HEK293T (cell line): ENCODE data around the gene CCDC137.

ENCODE experiments used
- CTCF ChIA-PET: fragments of 350-600 bp; formaldehyde crosslinking; extraction: SDS; loops from one replicate; lab custom pipeline; 2021; ENCODE audit warnings: antibody characterized with exemption, inconsistent platforms; lab: Yijun Ruan, JAX
- POLR2A ChIA-PET: fragments of 350-600 bp; formaldehyde crosslinking; extraction: SDS; loops from one replicate; lab custom pipeline; 2020; ENCODE audit warnings: antibody characterized with exemption, inconsistent platforms; lab: Yijun Ruan, JAX
- DNase-seq: peaks from one replicate; pipeline ENCODE4 v3.0.0; 2012; ENCODE audit warnings: mixed read lengths; ENCODE audit errors: extremely low spot score
- ARNT ChIP-seq: fragments of 450-650 bp; IDR thresholded peaks from 2 replicates; pipeline ENCODE4 v1.6.1; 2017; ENCODE audit warnings: mild to moderate bottlenecking
- BHLHE40 ChIP-seq: fragments of 450-650 bp; IDR thresholded peaks from 2 replicates; pipeline ENCODE4 v1.6.1; 2016; ENCODE audit warnings: mild to moderate bottlenecking, moderate library complexity, borderline replicate concordance
- CTBP1 ChIP-seq: fragments of 450-650 bp; IDR thresholded peaks from 2 replicates; pipeline ENCODE4 v1.6.1; 2016; ENCODE audit warnings: borderline replicate concordance
- ELF4 ChIP-seq: fragments of 450-650 bp; IDR thresholded peaks from 2 replicates; pipeline ENCODE4 v1.6.1; 2017; ENCODE audit warnings: antibody characterized with exemption
- FOXA1 ChIP-seq: fragments of 450-650 bp; IDR thresholded peaks from 2 replicates; pipeline ENCODE4 v1.6.1; 2016; ENCODE audit warnings: mild to moderate bottlenecking
- FOXK2 ChIP-seq: fragments of 450-650 bp; IDR thresholded peaks from 2 replicates; pipeline ENCODE4 v1.6.1; 2016; ENCODE audit warnings: mild to moderate bottlenecking
- FOXM1 ChIP-seq: fragments of 450-650 bp; IDR thresholded peaks from 2 replicates; pipeline ENCODE4 v1.6.1; 2017; ENCODE audit warnings: mild to moderate bottlenecking, borderline replicate concordance
- HDGF ChIP-seq: fragments of 450-650 bp; IDR thresholded peaks from 2 replicates; pipeline ENCODE4 v1.6.1; 2017; ENCODE audit warnings: antibody characterized with exemption, borderline replicate concordance
- L3MBTL2 ChIP-seq: fragments of 450-650 bp; conservative IDR thresholded peaks from 2 replicates; pipeline ENCODE4 v1.6.1; 2016; ENCODE audit warnings: mild to moderate bottlenecking
- LEF1 ChIP-seq: fragments of 450-650 bp; IDR thresholded peaks from 2 replicates; pipeline ENCODE4 v1.6.1; 2017; ENCODE audit warnings: mild to moderate bottlenecking, borderline replicate concordance
- NFRKB ChIP-seq: fragments of 450-650 bp; IDR thresholded peaks from 2 replicates; pipeline ENCODE4 v1.6.1; 2016; ENCODE audit warnings: mild to moderate bottlenecking, moderate library complexity
- SP1 ChIP-seq: fragments of 450-650 bp; IDR thresholded peaks from 2 replicates; pipeline ENCODE4 v1.6.1; 2017
- SUZ12 ChIP-seq: fragments of 450-650 bp; IDR thresholded peaks from 2 replicates; pipeline ENCODE4 v1.6.1; 2016; ENCODE audit warnings: mild to moderate bottlenecking
- TARDBP ChIP-seq: fragments of 450-650 bp; IDR thresholded peaks from 2 replicates; pipeline ENCODE4 v1.6.1; 2016
- ZNF384 ChIP-seq: fragments of 450-650 bp; IDR thresholded peaks from 2 replicates; pipeline ENCODE4 v1.6.1; 2016
- TF ChIP-seq, protein P1 (sequence below): fragments of 450-650 bp; IDR thresholded peaks from 2 replicates; pipeline ENCODE4 v1.6.1; 2016

The CCDC137 gene

DNA sequence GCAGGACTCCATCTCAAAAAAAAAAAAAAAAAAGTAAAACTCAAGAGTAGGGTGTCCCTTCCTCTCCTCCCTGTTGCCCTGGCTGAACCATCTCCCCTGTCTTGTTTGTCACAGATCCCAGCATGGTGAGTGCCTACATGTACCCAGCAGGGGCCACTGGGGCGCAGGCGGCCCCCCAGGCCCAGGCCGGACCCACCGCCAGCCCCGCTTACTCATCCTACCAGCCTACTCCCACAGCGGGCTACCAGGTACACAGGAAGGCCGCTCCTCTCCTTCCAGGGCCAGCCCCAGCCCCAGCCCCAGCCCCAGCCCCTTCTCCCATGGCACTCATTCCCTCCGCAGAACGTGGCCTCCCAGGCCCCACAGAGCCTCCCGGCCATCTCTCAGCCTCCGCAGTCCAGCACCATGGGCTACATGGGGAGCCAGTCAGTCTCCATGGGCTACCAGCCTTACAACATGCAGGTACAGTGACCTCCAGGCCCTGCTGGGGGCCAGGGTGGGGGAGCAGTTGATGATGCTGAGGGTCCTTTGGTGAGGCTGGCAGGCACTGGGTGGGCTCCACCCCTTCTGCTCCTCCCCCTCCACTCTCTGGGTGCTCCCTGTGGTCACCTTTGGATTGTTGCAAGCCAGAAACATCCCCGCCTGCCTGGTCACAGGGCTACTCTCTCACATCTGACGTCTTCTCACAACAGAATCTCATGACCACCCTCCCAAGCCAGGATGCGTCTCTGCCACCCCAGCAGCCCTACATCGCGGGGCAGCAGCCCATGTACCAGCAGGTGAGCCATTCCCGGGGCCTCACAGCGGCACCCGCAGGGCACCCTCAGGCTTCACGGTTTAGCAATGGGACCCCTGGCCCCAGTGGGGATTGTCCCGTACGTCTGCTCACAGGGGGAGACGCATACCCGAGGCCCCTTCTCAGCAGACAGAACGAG is 34.1 kb downstream of the CCDC137 start:
- DNase-seq: no peak
- CTCF ChIA-PET: interaction anchor here (1.2 kb wide), 1 partner anchor 25 kb away, joined by 3 read pairs; no protein-coding TSS in a partner anchor
- POLR2A ChIA-PET: interaction anchor here (0.7 to 4.1 kb wide), 7 partner anchors 10 to 36 kb away, joined by 3 to 120 read pairs (median 12); partner anchors contain the start of genes ARL16, CCDC137, HGS and OXLD1
- TF ChIP-seq ARNT (no peak), CTBP1 (no peak), HDGF (no peak), BHLHE40 (no peak), ZNF384 (no peak), L3MBTL2 (no peak), TARDBP (no peak), FOXM1 (no peak), ELF4 (no peak), SUZ12 (no peak), FOXA1 (no peak), NFRKB (no peak)
- TF ChIP-seq, protein P1, sequence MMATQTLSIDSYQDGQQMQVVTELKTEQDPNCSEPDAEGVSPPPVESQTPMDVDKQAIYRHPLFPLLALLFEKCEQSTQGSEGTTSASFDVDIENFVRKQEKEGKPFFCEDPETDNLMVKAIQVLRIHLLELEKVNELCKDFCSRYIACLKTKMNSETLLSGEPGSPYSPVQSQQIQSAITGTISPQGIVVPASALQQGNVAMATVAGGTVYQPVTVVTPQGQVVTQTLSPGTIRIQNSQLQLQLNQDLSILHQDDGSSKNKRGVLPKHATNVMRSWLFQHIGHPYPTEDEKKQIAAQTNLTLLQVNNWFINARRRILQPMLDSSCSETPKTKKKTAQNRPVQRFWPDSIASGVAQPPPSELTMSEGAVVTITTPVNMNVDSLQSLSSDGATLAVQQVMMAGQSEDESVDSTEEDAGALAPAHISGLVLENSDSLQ: no peak

DNA sequence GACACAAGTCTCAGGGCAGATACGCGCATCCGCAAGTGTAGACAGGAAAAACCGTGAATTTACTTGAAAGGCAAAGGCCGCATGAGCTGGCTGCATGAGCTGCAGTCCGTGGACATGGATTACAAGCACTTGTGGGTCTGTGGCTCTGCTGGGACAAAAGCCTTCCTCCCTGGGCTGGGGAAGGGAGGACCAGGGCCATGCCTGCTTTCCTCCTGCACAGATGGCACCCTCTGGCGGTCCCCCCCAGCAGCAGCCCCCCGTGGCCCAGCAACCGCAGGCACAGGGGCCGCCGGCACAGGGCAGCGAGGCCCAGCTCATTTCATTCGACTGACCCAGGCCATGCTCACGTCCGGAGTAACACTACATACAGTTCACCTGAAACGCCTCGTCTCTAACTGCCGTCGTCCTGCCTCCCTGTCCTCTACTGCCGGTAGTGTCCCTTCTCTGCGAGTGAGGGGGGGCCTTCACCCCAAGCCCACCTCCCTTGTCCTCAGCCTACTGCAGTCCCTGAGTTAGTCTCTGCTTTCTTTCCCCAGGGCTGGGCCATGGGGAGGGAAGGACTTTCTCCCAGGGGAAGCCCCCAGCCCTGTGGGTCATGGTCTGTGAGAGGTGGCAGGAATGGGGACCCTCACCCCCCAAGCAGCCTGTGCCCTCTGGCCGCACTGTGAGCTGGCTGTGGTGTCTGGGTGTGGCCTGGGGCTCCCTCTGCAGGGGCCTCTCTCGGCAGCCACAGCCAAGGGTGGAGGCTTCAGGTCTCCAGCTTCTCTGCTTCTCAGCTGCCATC is 34.9 kb downstream of the CCDC137 start:
- no peak for DNase-seq
- CTCF ChIA-PET: interaction anchor here (1.2 to 1.8 kb wide), 4 partner anchors 12 to 26 kb away, joined by 3 to 5 read pairs (median 4); partner anchors contain the start of genes ARL16 and HGS
- POLR2A ChIA-PET: interaction anchor here (0.7 to 4.1 kb wide), 7 partner anchors 11 to 37 kb away, joined by 3 to 120 read pairs (median 12); partner anchors contain the start of genes ARL16, CCDC137, HGS and OXLD1
- no peak for TF ChIP-seq BHLHE40
- TF ChIP-seq ZNF384: no peak
- no peak for TF ChIP-seq HDGF
- no peak for TF ChIP-seq SP1
- TF ChIP-seq FOXA1: no peak
- TF ChIP-seq FOXK2: no peak
- TF ChIP-seq NFRKB: no peak
- TF ChIP-seq SUZ12: no peak

DNA sequence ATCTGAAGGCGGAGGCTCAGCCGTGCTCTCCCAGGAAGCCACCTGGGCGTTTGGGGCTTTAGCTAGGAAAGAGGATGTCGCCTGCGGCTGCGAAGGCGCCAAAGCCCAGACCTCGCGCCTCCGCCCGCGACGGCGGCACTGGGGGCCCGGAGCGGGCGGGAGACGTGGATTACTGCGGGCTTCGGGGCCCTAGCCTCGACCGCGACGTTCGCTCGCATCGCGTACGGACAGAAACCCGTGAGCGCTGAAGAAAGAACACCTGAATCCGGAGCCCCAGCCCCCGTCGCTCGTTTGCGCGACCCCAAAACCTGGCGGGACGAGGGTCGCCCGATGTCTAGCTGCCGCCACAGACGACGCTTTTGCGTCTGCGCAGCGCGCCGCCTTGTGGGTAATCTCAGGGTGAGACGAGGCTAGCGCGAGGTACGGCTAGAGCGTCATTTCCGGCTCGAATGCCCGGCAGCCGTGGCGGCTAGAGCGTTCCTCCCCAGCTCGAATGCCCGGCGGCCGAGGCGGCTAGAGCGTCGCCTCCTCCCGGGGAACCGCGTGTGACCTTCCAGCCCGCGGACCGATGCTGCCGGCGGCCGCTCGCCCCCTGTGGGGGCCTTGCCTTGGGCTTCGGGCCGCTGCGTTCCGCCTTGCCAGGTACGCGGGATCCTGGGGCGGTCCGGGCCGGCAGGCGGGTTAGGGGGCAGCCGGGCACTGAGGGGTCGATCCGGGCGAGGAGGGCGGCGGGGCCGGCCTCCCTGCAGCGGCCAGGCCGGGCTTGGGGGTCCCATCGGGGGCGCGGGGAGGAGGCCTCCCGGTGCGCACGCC is 36.6 kb downstream of the CCDC137 start, which contains the start of gene MRPL12:
Gene MRPL12, plus strand, starts transcription at position 434 of the 813 bp plus-strand sequence. Its CDS starts 135 bp downstream, at position 569.
- ChIA-PET POLR2A (interaction anchor here (0.6 to 4.1 kb wide), 20 partner anchors 10 to 320 kb away, joined by 3 to 120 read pairs (median 5); partner anchors contain the start of genes ARL16, CCDC137, CENPX and FAAP100), CTCF (interaction anchor here (1.2 to 1.8 kb wide), 4 partner anchors 10 to 24 kb away, joined by 3 to 5 read pairs (median 4); partner anchors contain the start of genes ARL16 and HGS)
- TF ChIP-seq ELF4 (peak; percentile 50), ARNT (no peak), SP1 (no peak), L3MBTL2 (peak; percentile 87)
- DNase-seq: peak; percentile 94

DNA sequence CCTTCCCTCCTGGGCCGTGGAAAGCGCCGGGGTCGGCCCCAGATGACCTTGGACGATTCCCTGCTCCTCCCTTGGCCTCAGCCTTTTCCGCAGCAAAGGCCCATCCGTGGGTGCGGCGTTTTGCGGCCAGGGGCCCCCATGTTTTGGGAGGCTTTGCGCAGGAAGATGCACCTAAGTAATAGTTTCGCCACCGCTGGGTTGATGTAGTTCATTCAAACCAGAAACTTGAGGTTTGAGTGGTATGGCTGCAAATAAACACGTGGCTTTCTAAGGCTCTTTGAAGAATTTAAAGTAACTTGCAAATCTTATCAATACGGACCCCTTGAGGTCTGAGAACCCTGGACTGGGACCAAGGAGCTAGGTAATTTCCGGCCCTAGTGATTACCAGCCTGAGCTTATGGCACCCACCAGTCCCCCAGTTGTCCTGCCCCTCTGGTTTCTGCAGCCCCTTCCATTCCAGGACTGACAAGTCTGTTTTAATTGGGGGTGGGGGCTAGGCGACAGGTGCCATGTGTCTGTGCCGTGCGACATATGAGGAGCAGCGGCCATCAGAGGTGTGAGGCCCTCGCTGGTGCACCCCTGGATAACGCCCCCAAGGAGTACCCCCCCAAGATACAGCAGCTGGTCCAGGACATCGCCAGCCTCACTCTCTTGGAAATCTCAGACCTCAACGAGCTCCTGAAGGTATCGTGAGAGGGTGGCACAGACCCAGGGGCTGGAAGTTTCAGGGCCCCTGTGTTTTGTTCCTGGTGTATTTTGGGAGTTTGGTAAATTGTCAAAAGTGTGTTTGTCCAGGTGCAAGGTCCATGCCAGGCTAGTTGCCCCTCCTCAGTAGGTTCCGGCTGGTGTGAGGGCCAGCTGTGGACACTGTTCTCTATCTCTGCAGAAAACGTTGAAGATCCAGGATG is 37.5 kb downstream of the CCDC137 start:
- DNase-seq: no peak
- POLR2A ChIA-PET: interaction anchor here (0.6 to 4.1 kb wide), 20 partner anchors 10 to 169 kb away, joined by 3 to 120 read pairs (median 5); partner anchors contain the start of genes ARL16, CCDC137, FAAP100 and HGS
- TF ChIP-seq FOXK2 (no peak), FOXA1 (no peak), LEF1 (no peak), TARDBP (no peak), NFRKB (no peak), ELF4 (no peak), ZNF384 (no peak), FOXM1 (no peak), HDGF (no peak), BHLHE40 (no peak), ARNT (no peak), CTBP1 (no peak), SP1 (no peak), L3MBTL2 (no peak; the same call in 1 of the 2 replicates), SUZ12 (no peak)
- TF ChIP-seq, protein P1: no peak
- CTCF ChIA-PET: no interaction called here
